H1 (cell line): ENCODE measurements around the gene KLHDC7B.

Experiments used
- BACH1 ChIP-seq: IDR thresholded peaks from 2 replicates; pipeline ENCODE4 v1.6.1; 2012; ENCODE audit warnings: low read length, improper control_type of control experiment
- BCL11A ChIP-seq, 2 experiments: IDR thresholded peaks; one replicate each; pipeline ENCODE4 v1.6.1; 2011; ENCODE audit warnings: low read depth in 2 of 2, low read length in 2 of 2, mild to moderate bottlenecking in 2 of 2
- CREB1 ChIP-seq: IDR thresholded peaks from 2 replicates; pipeline ENCODE4 v1.6.1; 2012; ENCODE audit warnings: inconsistent platforms
- EGR1 ChIP-seq: IDR thresholded peaks from 2 replicates; pipeline ENCODE4 v1.6.1; 2011; ENCODE audit warnings: low read depth, low read length, borderline replicate concordance
- EZH2 ChIP-seq: fragments of 200-600 bp; sonication (generic); IDR thresholded peaks from 2 replicates; pipeline ENCODE4 v1.7.1; 2012; ENCODE audit warnings: low read depth, mild to moderate bottlenecking, moderate library complexity, low read length, inconsistent platforms; ENCODE audit not compliant: severe bottlenecking
- JUND ChIP-seq: IDR thresholded peaks from 2 replicates; pipeline ENCODE4 v1.6.1; 2011; ENCODE audit warnings: mild to moderate bottlenecking, improper control_type of control experiment, low read length
- MAFK ChIP-seq: IDR thresholded peaks from 2 replicates; pipeline ENCODE4 v1.6.1; 2012; ENCODE audit warnings: low read depth, mild to moderate bottlenecking, improper control_type of control experiment, low read length
- RBBP5 ChIP-seq: IDR thresholded peaks from 2 replicates; pipeline ENCODE4 v1.7.1; 2012; ENCODE audit warnings: low read depth, mild to moderate bottlenecking, inconsistent platforms, low read length, moderate library complexity, borderline replicate concordance
- SIRT6 ChIP-seq: IDR thresholded peaks from one replicate; pipeline ENCODE4 v1.7.1; 2012; ENCODE audit warnings: low read length, inconsistent platforms
- SP2 ChIP-seq: IDR thresholded peaks from 2 replicates; pipeline ENCODE4 v1.6.1; 2012; ENCODE audit warnings: mild to moderate bottlenecking, low read length, inconsistent platforms
- TCF12 ChIP-seq: IDR thresholded peaks from 2 replicates; pipeline ENCODE4 v1.6.1; 2011; ENCODE audit warnings: low read depth, mild to moderate bottlenecking, low read length
- YY1 ChIP-seq: IDR thresholded peaks from 2 replicates; pipeline ENCODE4 v1.6.1; 2011; ENCODE audit warnings: low read depth, mild to moderate bottlenecking, low read length
- ZNF274 ChIP-seq: IDR thresholded peaks from 2 replicates; pipeline ENCODE4 v1.7.0; 2012; ENCODE audit warnings: low read length, borderline replicate concordance; ENCODE audit errors: extremely low read depth
- TF ChIP-seq, protein P1 (sequence below), 3 experiments: IDR thresholded peaks; 1 replicate in 2 of 3; 2 replicates in 1 of 3; pipeline versions ENCODE4 v1.5.1 to v1.6.1; 2011; ENCODE audit warnings: low read length in 3 of 3, mild to moderate bottlenecking in 3 of 3, inconsistent platforms in 2 of 3, low read depth in 1 of 3, moderate library complexity in 1 of 3; ENCODE audit not compliant: insufficient read depth in 1 of 3; ENCODE audit errors: control extremely low read depth in 1 of 3

GRCh38 chr22:50550395-50550794, 4.7 kb downstream of the KLHDC7B start:
- TF ChIP-seq EZH2 (no peak), YY1 (no peak), RBBP5 (no peak), SP2 (no peak), SIRT6 (no peak), EGR1 (no peak), ZNF274 (no peak), BCL11A (IDR thresholded peaks at IDR 0.05; ENCODE audit: low read depth in 2 of 2, low read length in 2 of 2) (no peak), MAFK (no peak), JUND (no peak), TCF12 (no peak), BACH1 (no peak), CREB1 (no peak)
- TF ChIP-seq, protein P1, sequence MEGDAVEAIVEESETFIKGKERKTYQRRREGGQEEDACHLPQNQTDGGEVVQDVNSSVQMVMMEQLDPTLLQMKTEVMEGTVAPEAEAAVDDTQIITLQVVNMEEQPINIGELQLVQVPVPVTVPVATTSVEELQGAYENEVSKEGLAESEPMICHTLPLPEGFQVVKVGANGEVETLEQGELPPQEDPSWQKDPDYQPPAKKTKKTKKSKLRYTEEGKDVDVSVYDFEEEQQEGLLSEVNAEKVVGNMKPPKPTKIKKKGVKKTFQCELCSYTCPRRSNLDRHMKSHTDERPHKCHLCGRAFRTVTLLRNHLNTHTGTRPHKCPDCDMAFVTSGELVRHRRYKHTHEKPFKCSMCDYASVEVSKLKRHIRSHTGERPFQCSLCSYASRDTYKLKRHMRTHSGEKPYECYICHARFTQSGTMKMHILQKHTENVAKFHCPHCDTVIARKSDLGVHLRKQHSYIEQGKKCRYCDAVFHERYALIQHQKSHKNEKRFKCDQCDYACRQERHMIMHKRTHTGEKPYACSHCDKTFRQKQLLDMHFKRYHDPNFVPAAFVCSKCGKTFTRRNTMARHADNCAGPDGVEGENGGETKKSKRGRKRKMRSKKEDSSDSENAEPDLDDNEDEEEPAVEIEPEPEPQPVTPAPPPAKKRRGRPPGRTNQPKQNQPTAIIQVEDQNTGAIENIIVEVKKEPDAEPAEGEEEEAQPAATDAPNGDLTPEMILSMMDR (IDR thresholded peaks at IDR 0.05; ENCODE audit: control extremely low read depth in 1 of 3, insufficient read depth in 1 of 3, low read depth in 1 of 3, low read length in 3 of 3): no peak
